Stomach smooth muscle (tissue), 2 donors: ENCODE data around the gene CATSPERE.

ENCODE experiments used
- H3K27ac ChIP-seq: one replicate; pipeline ENCODE4 v1.7.0; 2013; ENCODE audit warnings: mild to moderate bottlenecking, low read length, inconsistent platforms
- H3K27me3 ChIP-seq, 2 donors: one replicate each; pipeline ENCODE4 v1.7.0; 2013; ENCODE audit warnings: low read length in 2 of 2; ENCODE audit not compliant: insufficient read depth in 2 of 2, control insufficient read depth in 1 of 2
- H3K36me3 ChIP-seq, 2 donors: one replicate each; pipeline ENCODE4 v1.7.0; 2013; ENCODE audit warnings: low read length in 2 of 2; ENCODE audit not compliant: control insufficient read depth in 2 of 2, insufficient read depth in 2 of 2
- H3K4me1 ChIP-seq: one replicate; pipeline ENCODE4 v1.7.0; 2013; ENCODE audit warnings: low read length; ENCODE audit not compliant: control insufficient read depth, insufficient read depth
- H3K4me3 ChIP-seq, 2 donors: one replicate each; pipeline ENCODE4 v1.7.0; 2013; ENCODE audit warnings: low read length in 2 of 2
- H3K9ac ChIP-seq, 2 donors: one replicate each; pipeline ENCODE4 v1.7.0; 2013; ENCODE audit warnings: low read length in 2 of 2, mild to moderate bottlenecking in 1 of 2
- H3K9me3 ChIP-seq, 2 donors: one replicate each; pipeline ENCODE4 v1.7.0; 2013; ENCODE audit warnings: low read length in 2 of 2; ENCODE audit not compliant: control insufficient read depth in 2 of 2
- donor health status: healthy.
- donor health status: Pancreatic carcinoma.

The CATSPERE gene, protein sequence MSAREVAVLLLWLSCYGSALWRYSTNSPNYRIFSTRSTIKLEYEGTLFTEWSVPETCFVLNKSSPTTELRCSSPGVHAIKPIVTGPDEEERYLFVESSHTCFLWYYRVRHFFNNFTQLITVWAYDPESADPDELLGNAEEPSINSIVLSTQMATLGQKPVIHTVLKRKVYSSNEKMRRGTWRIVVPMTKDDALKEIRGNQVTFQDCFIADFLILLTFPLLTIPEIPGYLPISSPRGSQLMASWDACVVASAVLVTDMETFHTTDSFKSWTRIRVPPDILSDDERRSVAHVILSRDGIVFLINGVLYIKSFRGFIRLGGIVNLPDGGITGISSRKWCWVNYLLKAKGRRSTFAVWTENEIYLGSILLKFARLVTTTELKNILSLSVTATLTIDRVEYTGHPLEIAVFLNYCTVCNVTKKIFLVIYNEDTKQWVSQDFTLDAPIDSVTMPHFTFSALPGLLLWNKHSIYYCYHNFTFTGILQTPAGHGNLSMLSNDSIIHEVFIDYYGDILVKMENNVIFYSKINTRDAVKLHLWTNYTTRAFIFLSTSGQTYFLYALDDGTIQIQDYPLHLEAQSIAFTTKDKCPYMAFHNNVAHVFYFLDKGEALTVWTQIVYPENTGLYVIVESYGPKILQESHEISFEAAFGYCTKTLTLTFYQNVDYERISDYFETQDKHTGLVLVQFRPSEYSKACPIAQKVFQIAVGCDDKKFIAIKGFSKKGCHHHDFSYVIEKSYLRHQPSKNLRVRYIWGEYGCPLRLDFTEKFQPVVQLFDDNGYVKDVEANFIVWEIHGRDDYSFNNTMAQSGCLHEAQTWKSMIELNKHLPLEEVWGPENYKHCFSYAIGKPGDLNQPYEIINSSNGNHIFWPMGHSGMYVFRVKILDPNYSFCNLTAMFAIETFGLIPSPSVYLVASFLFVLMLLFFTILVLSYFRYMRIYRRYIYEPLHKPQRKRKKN

DNA sequence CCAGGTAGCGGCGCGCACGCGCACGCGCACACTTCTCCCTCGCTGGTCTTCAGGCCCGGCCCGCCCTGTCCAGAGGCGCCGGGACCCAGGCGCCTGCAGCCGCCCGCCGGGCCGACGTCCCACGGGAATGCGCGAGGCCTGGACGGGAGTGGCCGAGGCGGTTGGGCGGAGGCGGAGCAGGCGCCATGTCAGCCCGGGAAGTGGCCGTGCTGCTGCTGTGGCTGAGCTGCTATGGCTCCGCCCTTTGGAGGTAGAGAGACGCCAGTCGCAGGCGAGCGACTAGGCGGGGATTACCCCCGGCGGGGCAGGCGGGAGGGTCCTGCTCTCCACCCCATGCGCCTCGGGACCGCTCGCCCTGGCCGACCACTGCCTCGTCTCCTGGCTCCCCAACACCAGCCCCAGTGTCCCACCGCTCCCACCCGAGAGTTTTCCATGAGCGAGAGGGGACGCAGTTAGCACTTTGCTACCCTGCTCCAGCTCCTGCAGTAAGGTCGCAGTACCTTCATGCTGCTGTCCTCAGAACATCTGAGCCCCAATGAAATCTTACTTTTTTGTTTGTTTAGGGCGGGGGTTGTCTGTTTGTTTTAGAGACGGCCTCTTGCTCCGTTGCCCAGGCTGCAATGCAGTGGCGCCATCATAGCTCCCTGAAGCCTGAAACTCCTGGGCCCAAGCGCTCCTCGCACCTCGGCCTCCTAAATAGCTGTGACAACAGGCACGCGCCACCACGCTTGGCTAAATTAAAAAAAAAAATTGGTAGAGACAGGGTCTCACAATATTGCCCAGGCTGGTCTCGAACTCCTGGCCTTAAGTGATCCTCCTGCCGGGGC lies at the start of gene CATSPERE:
Gene CATSPERE (plus strand): TSS at position 29 of the 827 bp plus-strand sequence. CDS start 157 bp downstream, at position 186.
- H3K4me1 ChIP-seq = peaks cover 5% of the 10 kb centered on the region
- no peaks in the 10 kb centered on the region for H3K36me3 ChIP-seq
- H3K9me3 ChIP-seq = no peaks in the 10 kb centered on the region
- H3K9ac ChIP-seq = peak within 1 kb of the TSS; percentile 84 to 86
- H3K27ac ChIP-seq = peak within 1 kb of the TSS; percentile 82
- H3K27me3 ChIP-seq = no peaks in the 10 kb centered on the region
- peak within 1 kb of the TSS; percentile 80 to 81 for H3K4me3 ChIP-seq

DNA sequence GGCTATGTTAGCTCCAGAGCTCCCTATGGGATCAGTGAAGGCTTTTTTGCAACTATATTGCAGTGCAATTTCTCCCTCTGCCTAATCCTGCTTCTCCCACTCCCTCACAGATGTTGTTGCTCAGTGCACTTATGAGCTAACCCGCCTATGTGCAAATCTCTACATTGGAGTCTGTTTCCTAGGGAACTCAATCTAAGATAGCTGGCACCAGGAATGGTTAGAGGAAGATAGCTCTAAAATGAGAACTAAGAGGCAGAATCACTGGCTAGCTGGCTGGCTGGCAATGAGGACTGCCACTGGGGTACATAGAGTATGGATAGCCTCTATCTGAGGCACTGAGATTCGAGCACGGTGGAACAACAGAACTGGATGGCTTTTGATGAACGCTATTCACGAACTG lies 48.9 kb upstream of the CATSPERE start:
- Histone ChIP-seq H3K36me3 (peaks cover 39 to 62% of the 10 kb centered on the region in 2 donors), H3K27me3 (no peaks in the 10 kb centered on the region), H3K4me3 (no peak overlapping the region), H3K4me1 (no peaks in the 10 kb centered on the region), H3K9ac (no peak overlapping the region), H3K9me3 (no peaks in the 10 kb centered on the region), H3K27ac (no peak overlapping the region)

DNA sequence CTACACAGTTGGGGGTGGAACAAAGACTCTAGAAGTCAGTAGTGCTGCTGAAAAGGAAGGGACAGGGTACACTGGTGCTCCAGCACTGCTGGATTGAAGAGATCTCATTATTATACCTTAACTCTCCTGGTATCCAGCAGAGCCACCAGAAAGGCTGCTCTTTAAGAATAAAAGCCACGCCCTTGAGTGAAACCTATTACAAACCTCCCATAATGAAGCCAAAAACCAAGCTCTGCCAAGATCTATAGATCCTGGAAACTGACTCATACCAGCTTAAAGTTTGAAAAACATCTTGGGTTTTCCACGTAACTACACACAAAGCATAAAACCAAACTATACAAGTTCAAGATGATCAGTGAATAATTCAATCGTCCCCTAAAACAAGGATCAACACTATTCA lies 47.3 kb upstream of the CATSPERE start:
- no peak overlapping the region for H3K4me3 ChIP-seq
- H3K27me3 ChIP-seq = no peaks in the 10 kb centered on the region
- no peak overlapping the region for H3K27ac ChIP-seq
- no peaks in the 10 kb centered on the region for H3K9me3 ChIP-seq
- H3K36me3 ChIP-seq = peaks cover 47 to 64% of the 10 kb centered on the region in 2 donors
- no peak overlapping the region for H3K9ac ChIP-seq
- H3K4me1 ChIP-seq = no peaks in the 10 kb centered on the region

DNA sequence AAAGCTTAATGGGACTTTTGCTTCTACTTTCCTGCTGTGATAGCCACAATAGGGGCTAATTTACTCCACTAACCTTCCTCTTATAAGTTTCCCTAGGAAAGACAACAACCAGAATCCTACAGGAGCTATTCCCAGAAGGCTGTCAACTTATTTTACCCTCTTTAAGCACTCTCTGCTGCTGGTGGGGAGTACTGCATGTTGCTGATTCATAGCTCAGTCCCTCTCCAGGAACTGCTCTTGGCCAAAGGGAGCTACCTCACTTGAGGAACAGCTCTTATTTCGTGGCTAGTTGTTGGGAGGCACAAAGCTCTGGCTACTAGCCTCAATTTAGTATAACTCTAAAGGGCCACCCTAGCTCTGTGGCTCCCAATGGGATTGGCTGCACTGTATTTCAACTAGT lies 46.5 kb upstream of the CATSPERE start:
- Histone ChIP-seq H3K27me3 (no peaks in the 10 kb centered on the region), H3K36me3 (peaks cover 47 to 60% of the 10 kb centered on the region in 2 donors), H3K9ac (no peak overlapping the region), H3K4me1 (no peaks in the 10 kb centered on the region), H3K4me3 (no peak overlapping the region), H3K27ac (no peak overlapping the region), H3K9me3 (no peaks in the 10 kb centered on the region)

GRCh38 chr1:244419024-244419423 lies 42.0 kb upstream of the CATSPERE start:
- Histone ChIP-seq H3K27me3 (no peaks in the 10 kb centered on the region), H3K9me3 (no peaks in the 10 kb centered on the region), H3K9ac (no peak overlapping the region), H3K4me1 (no peaks in the 10 kb centered on the region), H3K4me3 (no peak overlapping the region), H3K36me3 (peaks cover 33 to 37% of the 10 kb centered on the region in 2 donors), H3K27ac (no peak overlapping the region)

DNA sequence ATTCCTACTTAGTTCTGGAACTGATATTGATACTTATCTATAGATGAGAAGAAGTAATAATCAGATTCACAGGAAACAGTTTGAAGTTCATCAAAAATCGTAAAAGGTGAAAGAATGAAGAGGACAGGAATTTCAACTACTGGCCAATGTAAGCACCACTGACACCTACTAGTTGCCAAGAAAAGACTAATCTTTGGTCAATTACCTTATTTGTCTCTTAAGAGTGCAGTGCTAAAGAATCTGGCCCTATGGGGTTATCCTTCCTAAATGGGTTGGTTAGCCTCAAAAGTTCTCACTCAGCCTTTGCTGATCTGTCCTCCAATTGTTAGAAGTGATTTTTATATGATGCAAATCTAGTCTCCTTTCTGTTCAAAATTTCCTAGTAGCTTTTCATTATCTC lies 38.9 kb upstream of the CATSPERE start:
- H3K9ac ChIP-seq = no peak overlapping the region
- no peaks in the 10 kb centered on the region for H3K27me3 ChIP-seq
- no peak overlapping the region for H3K4me3 ChIP-seq
- no peaks in the 10 kb centered on the region for H3K4me1 ChIP-seq
- no peak overlapping the region for H3K27ac ChIP-seq
- peaks cover 8 to 12% of the 10 kb centered on the region in 2 donors for H3K36me3 ChIP-seq
- H3K9me3 ChIP-seq = no peaks in the 10 kb centered on the region

DNA sequence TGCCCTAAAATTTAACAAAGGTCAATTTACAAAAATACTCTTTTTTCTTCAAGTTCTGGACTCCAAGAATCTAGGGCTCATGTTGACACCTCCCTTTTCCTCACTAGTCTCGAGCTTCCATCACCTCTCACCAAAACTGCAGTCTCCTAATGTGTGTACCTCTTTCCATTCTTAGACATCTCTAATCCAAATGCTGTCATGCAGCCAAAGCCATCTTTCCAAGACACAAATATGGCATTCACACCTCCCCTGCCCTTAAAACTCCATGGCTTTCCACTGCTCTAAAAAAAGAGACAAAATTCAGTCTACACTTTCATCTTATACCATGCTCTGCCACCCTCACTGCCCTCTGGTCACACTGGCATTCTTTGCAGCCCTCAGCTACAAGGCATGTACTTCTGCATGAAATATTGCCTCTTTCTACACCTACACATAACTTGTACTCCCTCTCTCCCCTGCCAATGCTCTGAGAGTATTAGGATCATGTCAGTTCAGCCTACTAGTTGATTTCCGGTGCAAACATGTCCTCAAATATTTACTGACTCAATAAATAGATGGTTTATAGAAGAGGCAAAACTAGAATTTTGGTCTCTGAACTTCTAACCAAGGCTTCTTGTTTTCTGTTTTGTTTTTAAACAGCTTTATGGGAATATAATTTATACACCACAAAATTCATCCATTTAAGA lies 36.3 kb upstream of the CATSPERE start:
- peaks cover 4 to 6% of the 10 kb centered on the region in 2 donors for H3K36me3 ChIP-seq
- no peak overlapping the region for H3K9ac ChIP-seq
- no peaks in the 10 kb centered on the region for H3K9me3 ChIP-seq
- H3K27me3 ChIP-seq = no peaks in the 10 kb centered on the region
- no peak overlapping the region for H3K4me3 ChIP-seq
- no peaks in the 10 kb centered on the region for H3K4me1 ChIP-seq
- H3K27ac ChIP-seq = no peak overlapping the region

- Histone ChIP-seq H3K9me3 (no peaks in the 10 kb centered on the region), H3K36me3 (peaks cover 4 to 5% of the 10 kb centered on the region in 2 donors), H3K4me3 (no peak overlapping the region), H3K27ac (no peak overlapping the region), H3K27me3 (no peaks in the 10 kb centered on the region), H3K9ac (no peak overlapping the region), H3K4me1 (no peaks in the 10 kb centered on the region)
Observed at GRCh38 chr1:244427647-244428046, 33.4 kb upstream of the CATSPERE start.

GRCh38 chr1:244429818-244430217 lies 31.3 kb upstream of the CATSPERE start:
- peaks cover 2 to 5% of the 10 kb centered on the region in 2 donors for H3K36me3 ChIP-seq
- no peak overlapping the region for H3K27ac ChIP-seq
- no peaks in the 10 kb centered on the region for H3K4me1 ChIP-seq
- H3K9me3 ChIP-seq = no peaks in the 10 kb centered on the region
- H3K4me3 ChIP-seq = no peak overlapping the region
- H3K9ac ChIP-seq = no peak overlapping the region
- H3K27me3 ChIP-seq = no peaks in the 10 kb centered on the region

DNA sequence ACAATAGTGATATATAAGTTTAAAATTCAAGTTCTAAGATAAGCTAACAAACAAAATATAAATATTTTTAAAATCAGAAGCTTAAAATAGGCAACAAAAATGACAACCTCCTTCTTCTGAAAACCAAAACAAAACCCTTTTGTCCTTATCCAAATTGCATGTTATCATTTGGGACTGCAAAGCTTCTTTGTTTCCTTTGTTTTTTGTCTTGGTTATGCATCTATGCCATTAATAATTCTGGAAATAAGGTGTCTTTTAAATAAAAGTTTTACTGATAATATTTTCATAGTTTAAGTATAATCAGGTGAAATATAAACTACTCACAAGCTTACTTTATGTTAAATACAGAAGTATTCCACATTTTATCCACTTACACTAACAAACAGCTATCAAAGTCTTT lies 29.9 kb upstream of the CATSPERE start:
- H3K27ac ChIP-seq = no peak overlapping the region

More for the DNA sequence above, 29.9 kb upstream of the CATSPERE start:
- Histone ChIP-seq H3K4me3 (no peak overlapping the region), H3K4me1 (no peaks in the 10 kb centered on the region), H3K9me3 (no peaks in the 10 kb centered on the region), H3K27me3 (no peaks in the 10 kb centered on the region), H3K36me3 (peaks cover 7 to 8% of the 10 kb centered on the region in 2 donors), H3K9ac (no peak overlapping the region)
